GM10847 (cell line): Measurements from ENCODE around the gene GNAO1.

Experiments
- POLR2A ChIP-seq: IDR thresholded peaks from 2 replicates; pipeline ENCODE4 v1.6.1; 2011; ENCODE audit not compliant: insufficient read length; ENCODE audit errors: extremely low read depth

Gene GNAO1

DNA sequence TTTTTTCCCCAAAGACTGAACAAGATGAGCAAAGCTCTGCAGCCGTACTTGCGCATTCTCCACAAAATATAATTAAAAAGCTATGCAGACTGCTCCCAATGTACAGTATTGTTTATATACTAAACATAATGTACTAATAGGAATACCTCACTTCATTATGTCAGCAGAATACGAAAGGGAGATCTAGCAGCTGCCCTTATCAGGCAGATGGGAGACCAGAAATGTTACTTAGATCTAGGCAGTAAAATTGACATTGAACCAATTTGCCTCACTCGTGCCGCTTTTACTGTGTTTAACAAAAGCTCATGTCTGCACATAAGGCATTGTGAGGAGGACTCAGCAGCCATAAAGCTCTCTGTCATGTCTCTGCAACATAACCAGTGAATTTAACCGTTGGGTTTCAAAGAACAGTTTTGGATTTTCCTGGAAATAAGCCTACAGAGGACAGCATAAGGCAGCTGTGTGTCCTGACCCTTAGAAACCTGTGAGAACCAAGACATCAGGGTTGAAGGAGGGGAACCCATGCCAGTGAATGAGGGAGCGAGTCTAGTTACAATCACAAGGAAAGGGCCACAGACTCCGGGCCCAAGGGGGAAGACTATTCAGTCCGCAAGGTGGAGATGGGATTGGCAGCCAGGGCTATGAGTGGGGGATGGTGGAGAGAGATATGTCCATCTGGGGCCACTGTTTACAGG lies 71.4 kb downstream of the GNAO1 start:
- TF ChIP-seq POLR2A, result no peak

DNA sequence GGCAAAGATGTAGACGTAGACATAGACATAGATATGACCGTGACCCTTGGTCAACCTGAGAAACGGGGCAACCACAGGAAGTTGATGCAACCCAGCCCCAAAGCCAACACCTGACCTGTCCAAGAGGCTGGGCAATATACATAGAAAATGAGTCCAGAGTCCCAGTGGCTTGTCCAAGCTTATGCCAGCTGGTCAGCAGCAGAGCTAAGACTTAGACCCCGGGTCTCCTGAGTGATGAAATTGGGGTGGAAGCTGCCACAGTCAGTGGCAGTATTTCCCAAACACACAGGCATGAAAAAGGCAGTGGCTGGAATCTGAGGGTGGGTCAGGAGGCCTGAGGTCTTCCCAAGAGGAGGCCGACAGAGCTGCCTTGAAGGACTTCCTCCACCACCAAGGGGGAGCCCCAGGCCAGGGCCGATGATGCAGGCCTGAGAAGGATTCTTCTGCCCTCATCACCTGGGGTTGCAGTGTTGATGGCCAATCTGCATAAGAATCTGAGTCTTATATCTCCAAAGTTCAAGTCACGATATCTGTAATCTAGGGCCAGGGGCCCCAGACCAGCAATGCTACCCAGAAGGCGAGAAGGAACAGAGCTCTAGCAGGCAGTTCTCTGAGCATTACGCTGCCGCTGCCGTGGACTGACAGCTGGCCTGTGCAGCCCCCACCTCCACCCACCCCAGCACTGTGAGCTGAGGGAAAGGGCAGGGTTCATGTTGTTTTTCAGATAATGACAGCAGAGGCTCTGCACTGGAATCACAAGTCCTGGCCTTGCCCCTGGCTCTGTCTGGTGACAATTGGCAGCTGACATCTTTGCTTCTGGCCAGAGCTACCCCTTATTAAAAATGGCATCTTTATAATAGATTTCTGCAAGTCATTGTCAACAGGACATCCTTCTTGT lies 72.7 kb downstream of the GNAO1 start:
- no peak for TF ChIP-seq POLR2A

DNA sequence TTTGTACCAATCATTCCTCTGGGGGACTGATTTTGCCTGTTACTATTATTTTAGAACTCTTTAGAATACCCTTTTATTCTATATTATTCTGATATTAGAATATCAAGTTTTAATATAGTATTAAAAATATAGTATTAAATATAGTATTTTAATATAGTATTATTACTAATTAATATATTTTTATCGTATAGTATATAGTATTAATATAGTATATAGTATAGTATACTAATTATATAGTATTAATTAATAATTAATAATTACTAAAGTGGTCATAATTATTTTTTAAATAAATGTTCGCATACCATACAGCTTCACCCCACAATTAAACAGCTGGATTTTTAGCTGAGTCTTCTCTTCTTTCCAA lies 73.3 kb downstream of the GNAO1 start:
- TF ChIP-seq POLR2A, result no peak

DNA sequence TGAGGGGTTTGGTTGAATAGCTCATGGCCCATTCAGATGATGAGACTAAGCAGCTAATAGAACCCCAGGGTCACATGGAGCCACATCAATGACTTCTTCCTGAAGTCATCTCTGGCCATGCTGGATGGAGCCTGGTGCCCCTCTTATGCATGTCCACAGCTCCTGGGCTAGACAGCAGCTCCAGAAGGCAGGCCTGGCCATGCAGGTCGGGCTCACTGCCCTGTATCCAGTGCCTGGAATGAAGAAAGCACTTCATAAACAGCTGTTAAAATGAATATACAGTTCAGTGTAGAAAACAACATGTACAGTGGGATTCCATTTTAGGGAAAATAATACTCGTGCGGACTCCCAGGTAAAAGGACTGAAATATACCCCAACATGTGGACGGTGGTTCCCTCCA lies 73.9 kb downstream of the GNAO1 start:
- no peak for TF ChIP-seq POLR2A

DNA sequence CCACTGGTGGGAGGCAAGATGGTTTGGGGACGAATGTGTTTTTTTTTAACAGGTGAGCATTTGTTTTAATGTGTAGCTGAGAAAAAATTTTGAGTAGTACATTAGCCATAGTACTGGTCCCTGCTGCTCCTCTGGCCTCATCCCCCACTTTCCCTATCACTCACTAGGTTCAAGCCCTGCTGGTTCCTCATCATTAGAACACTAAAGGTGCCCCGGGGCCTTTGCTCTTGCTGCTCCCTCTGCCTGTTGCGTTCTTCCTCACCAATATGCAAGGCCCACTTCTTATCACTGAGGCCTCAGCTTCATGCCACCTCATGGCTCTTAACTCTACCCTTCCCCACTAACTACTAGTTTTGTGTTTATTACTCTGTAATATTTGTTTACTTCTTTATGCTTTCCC lies 74.5 kb downstream of the GNAO1 start:
- TF ChIP-seq POLR2A, result no peak

DNA sequence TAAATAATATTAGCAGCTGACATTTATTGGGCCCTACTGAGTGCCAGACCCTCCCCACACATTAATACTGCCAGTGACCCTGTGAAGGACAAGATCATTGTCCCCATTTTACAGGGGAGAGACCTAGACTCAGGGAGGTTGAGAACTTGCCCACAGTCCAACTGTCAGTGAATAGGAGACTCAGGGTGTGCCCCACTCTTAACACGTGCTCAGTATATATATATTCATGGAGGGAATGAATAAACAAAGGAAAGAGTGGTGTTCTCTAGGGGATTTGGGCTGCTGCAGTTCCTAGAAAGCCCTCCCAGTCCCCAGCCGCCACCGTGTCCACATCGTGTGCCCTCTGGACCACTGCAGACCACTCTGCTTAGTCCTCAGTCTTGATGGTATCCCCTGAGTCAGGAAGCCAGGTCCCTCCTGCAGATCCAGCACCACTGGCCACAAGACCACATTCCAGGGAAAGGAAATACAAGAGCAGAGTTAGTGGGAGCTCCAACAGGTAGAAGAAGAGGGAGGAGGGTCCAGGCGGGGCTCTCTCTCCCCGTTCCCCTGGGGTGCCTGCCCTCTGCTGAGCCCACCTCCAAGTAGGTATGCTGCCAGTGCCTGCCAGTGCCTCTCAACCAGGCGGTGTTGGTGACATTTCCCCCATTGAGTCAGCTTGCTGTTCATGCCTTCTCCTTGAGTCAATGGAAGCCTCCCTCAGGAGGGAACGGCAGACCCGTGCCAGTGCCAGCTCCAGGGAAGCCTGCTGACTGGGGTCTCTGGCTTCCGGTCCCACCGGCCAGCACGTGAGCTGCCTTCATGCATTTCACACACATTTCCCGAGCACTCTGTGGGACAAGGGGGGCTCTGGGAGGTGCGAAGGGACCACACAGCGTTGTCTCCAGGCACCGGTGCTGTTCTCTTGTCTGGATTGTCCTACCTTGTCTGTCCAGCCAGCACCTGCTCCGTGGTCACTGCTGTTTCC lies 75.6 kb downstream of the GNAO1 start:
- TF ChIP-seq POLR2A, result no peak

DNA sequence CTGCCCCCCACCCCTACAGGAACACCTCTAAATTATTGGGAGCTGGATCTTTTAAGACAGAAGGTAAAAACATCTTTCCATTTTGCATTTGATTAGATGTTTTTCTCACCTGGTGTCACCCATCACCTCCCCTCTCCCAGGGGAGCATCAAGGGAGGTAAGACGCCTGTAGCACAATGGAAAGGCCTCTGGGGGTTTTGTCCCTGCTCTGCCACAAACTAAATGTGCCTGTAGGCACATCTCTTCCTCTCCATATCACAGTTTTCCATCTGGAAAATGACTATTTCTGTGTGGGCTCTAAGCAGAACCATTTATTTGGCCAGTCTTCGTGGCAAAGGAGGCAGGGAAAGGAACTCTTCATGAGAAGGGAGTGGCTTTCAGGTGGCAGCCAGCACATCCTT lies 76.6 kb downstream of the GNAO1 start:
- no peak for TF ChIP-seq POLR2A

DNA sequence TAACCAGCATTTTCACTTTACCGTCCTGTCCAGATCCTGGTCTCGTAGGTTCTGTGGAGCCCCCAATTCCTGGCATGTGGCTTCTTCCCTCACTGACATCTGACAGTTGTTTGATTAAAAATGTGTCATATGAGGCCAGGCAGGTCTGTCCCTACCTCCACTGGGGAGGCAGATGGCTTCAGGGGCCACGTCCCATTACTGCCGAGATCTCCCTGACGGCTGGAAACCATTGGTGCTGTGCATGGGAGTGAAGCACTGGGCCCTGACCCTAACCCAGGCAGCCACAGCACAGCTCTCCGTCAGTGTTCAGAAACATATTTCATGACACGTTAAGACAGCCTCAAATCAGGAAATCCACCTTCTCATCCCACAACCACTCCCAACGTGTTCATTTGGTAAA lies 77.5 kb downstream of the GNAO1 start:
- TF ChIP-seq POLR2A, result no peak

DNA sequence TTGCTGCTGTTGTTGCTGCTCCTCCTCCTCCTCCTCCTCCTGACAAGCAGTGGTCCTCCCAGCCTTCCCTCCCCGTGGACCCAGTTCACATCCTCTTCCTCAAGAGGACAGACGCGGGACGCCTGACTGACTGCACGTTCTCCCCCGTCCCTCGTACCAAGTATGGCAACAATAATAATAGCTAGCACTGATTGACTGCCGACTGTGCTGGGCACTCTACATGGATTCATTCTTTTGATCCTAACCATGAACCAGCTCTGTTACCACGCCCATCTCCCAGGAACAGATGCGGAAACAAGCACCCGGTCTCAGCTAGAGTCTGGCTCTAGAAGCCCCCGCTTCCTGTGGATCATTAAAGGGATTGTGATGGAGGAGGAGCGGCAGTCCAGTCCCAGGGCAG lies 78.0 kb downstream of the GNAO1 start:
- no peak for TF ChIP-seq POLR2A

DNA sequence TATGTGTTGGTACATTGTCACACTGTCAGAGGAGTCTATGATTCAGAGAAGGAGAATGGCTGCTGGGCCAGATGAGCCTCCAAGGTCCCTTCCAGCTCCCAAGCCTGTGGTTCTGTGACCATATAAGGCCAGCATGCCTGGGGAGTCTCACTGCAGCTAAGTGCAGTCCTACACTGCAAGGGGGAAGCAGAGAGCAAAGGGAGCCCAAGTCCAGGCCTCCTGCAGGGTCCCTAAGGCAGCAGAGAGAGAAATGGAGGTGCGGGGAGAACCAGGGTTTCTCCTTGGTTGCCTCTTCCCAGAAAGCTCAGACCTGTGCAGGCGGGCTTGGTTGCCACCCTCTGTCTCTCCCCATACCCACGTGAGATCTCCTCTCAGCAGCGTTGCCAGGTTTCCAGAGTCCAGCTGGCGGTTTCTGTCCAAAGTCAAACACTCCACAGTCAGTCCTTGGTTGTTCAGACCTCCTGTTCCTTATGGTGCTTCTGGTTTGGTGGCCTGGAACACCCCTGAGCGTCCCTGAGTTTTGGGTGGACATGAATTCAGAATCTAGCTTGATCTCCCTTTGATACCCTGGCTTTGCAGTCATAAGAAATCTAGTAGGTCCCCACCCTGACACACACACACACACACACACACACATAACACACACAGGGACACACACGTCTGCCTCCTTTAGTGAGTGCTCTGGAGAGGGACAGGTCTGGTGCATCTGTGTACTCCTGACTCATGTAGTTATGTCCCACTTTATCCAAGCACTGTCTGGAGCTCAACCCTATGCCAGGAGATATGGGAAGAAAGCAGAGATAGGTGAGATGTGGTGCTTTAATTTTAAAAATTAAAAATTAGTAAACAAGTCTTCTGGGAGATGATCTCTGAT lies 78.8 kb downstream of the GNAO1 start:
- no peak for TF ChIP-seq POLR2A

DNA sequence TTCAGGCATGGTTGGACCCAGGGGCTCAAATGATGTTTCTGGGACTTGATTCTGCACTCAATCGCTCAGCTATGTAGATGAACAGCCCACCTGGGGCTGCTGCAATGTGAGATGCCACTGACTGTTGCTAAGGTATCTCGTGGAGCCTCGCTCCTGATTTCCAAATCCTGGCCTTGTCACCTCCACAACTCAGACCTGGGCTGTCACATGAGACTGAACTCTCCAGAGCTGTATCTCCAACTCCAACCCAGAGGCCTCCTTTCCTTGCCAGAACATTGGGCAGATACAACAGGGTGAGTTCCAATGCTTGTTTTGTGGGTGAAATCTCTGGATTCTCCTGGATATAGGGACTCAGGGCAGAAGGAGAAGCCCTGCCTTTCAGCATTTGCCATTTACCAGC lies 79.5 kb downstream of the GNAO1 start:
- TF ChIP-seq POLR2A, result no peak

DNA sequence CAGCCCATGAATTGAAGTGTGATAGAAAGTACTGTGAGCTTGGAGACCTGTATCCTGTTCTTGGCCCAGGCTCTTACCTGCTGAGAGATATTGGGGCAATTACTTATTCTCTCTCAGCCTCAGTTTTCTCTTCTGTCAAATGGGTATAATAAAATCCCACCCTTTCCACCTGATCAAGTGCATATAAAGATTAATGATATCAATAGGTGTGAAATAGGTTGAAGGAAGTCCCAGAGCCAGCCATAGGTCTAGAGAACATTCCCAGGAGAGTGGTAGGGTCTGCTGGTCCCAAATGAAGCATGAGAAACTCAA lies 81.2 kb downstream of the GNAO1 start:
- TF ChIP-seq POLR2A, result no peak

DNA sequence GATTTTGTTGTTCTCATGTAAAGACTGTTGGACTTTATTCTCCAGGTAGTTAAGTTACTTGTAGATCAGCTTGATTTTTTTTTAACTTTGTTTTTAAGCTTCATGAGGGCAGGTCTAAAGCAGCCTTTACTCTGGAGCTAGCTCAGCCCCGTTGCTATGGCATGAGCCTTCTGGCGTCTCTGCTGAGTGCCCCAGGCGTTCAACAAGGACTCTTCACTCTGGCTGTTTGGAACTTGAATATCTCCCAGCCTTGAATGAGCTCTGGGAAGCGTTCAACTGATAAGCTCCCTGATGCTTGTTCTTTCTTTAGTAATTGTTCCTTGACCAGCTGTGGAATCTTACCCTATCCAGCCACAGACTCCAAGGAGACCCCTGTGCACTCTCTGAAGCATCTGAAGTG lies 82.3 kb downstream of the GNAO1 start:
- TF ChIP-seq POLR2A, result no peak

DNA sequence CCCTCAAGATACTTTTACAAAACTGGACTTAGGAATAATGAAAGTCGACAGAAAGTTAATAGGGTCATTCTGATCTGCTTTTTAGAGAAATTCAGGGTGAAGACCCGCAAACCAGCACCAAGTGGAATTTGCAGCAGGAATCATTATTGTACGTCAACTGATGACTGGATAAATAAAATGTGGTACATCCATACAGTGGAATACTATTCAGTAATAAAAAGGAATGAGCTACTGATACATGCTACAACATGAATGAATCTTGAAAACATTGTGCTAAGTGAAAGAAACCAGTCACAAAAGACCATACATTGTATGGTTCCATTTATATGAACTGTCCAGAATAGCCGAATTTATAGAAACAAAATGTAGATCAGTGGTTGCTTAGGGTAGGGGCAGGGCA lies 83.1 kb downstream of the GNAO1 start:
- TF ChIP-seq POLR2A, result no peak

DNA sequence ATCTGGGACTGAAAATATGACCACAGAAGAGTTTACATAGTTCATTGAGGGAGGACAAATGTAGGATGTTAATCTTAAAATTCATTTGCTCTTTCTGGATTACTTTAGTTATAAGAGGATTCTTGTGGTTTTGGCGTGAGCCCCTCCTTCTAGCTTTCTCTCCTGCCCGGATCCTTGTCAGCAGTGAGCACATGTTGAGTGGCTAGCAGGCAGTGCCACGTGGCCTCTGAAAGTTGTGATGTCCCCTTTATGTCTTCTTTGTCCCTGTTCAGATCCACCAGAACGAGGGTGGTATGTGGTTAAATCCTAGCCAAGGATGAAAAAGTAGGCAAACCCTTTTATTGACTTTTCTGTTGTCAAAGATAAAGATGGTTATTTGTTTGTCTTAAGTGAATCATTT lies 83.8 kb downstream of the GNAO1 start:
- no peak for TF ChIP-seq POLR2A

DNA sequence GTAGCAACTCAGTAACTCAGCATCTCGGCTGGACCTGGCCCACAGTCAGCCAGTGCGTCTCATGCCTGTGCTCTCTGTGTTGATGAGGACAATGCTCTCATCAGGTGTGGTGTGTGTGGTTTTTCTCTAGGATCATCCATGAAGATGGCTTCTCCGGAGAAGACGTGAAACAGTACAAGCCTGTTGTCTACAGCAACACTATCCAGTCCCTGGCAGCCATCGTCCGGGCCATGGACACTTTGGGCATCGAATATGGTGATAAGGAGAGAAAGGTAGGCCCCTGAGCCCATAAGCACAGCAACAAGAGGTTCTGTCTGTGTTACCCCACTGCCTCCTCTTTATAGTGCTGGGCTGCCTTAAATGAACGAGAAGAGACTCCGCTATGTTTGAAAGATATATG lies 84.5 kb downstream of the GNAO1 start:
- no peak for TF ChIP-seq POLR2A
